Vagina (tissue), 2 donors: ENCODE data around the gene ADI1. TPM values are rescaled to one million over a fixed set of nuclear protein-coding genes. Genes with fewer than 3 reads are reported as not detected.

Source experiments
- DNase-seq, 2 donors: peaks; one replicate each; pipeline ENCODE4 v3.0.0-alpha.2; 2017; ENCODE audit errors: extremely low spot score in 2 of 2
- H3K27ac ChIP-seq: fragments of 200-600 bp; sonication (generic); one replicate; pipeline ENCODE4 v1.5.1; 2019
- H3K27me3 ChIP-seq: fragments of 200-600 bp; sonication (generic); one replicate; pipeline ENCODE4 v1.5.1; 2019
- H3K36me3 ChIP-seq, 2 donors: fragments of 200-600 bp; sonication (generic); one replicate each; pipeline ENCODE4 v1.5.1; 2017 to 2019
- H3K4me1 ChIP-seq: fragments of 200-600 bp; sonication (generic); one replicate; pipeline ENCODE4 v1.5.1; 2019
- H3K4me3 ChIP-seq, 2 donors: fragments of 200-600 bp; sonication (generic); 1 replicate in 1 of 2; 2 replicates in 1 of 2; pipeline ENCODE4 v1.5.1; 2016 to 2019
- H3K9me3 ChIP-seq: fragments of 200-600 bp; sonication (generic); one replicate; pipeline ENCODE4 v1.5.1; 2019
- CTCF ChIP-seq, 3 experiments: fragments of 450-650 bp in 2 of 3; fragments of 200-600 bp in 1 of 3; sonication (generic) in 1 of 3; IDR thresholded peaks; one replicate each; pipeline ENCODE4 v1.5.1; 2017 to 2019; ENCODE audit warnings: antibody characterized with exemption in 3 of 3, mild to moderate bottlenecking in 2 of 3, moderate library complexity in 2 of 3
- POLR2A ChIP-seq, 2 donors: fragments of 450-650 bp; IDR thresholded peaks; one replicate each; pipeline ENCODE4 v1.6.1; 2017; ENCODE audit warnings: antibody characterized with exemption in 2 of 2, mild to moderate bottlenecking in 2 of 2, moderate library complexity in 2 of 2
- POLR2AphosphoS5 ChIP-seq, 2 donors: sonication (generic); formaldehyde crosslinking; IDR thresholded peaks; one replicate each; pipeline ENCODE4 v1.9.0; 2017; ENCODE audit warnings: antibody characterized with exemption in 2 of 2, mild to moderate bottlenecking in 2 of 2, low read depth in 1 of 2; ENCODE audit not compliant: insufficient read depth in 1 of 2
- intact Hi-C: fragments of 100-400 bp; cut with DNase I; formaldehyde crosslinking; loops from one replicate; pipeline ENCODE4 v1.15.1; 2023
- total RNA-seq: library from RNA; depleted of rRNA; stranded (reverse); fragments of >200 nt; gene quantifications from one replicate; pipeline ENCODE4 v1.2.3, GENCODE V29; 2016

ADI1 gene
- total RNA-seq, 1 donor from 2014 or later, result 26.3 TPM

GRCh38 chr2:3472296-3472695, 47.0 kb downstream of the ADI1 start:
- Histone ChIP-seq H3K36me3 (peaks cover 0 to 18% of the 10 kb centered on the region in 2 donors), H3K4me1 (peaks cover 12% of the 10 kb centered on the region), H3K27ac (no peak overlapping the region), H3K4me3 (no peak overlapping the region), H3K9me3 (no peaks in the 10 kb centered on the region), H3K27me3 (no peaks in the 10 kb centered on the region)
- intact Hi-C loops, result no loop called here
- DNase-seq, result no peak
- TF ChIP-seq POLR2AphosphoS5 (IDR thresholded peaks at IDR 0.05; ENCODE audit: insufficient read depth in 1 of 2, low read depth in 1 of 2), result no peak
- TF ChIP-seq POLR2A (IDR thresholded peaks at IDR 0.05), result no peak
- TF ChIP-seq CTCF (IDR thresholded peaks at IDR 0.05), result no peak

- H3K27ac ChIP-seq, result peak overlapping the region; percentile 73
- H3K4me1 ChIP-seq, result peaks cover 13% of the 10 kb centered on the region
- no peak for TF ChIP-seq CTCF (IDR thresholded peaks at IDR 0.05)
- TF ChIP-seq POLR2AphosphoS5 (IDR thresholded peaks at IDR 0.05; ENCODE audit: insufficient read depth in 1 of 2, low read depth in 1 of 2), result no peak
- no peak for TF ChIP-seq POLR2A (IDR thresholded peaks at IDR 0.05)
- H3K36me3 ChIP-seq, result peaks cover 0 to 26% of the 10 kb centered on the region in 2 donors
- no peaks in the 10 kb centered on the region for H3K27me3 ChIP-seq
- no peak overlapping the region for H3K4me3 ChIP-seq
- H3K9me3 ChIP-seq, result no peaks in the 10 kb centered on the region
- DNase-seq, result no peak
- intact Hi-C loops, result no loop called here
Measured at GRCh38 chr2:3470856-3471737, 48.2 kb downstream of the ADI1 start.

GRCh38 chr2:3470166-3470651, 49.1 kb downstream of the ADI1 start:
- no peak overlapping the region for H3K4me3 ChIP-seq
- intact Hi-C loops, result no loop called here
- peaks cover 0 to 33% of the 10 kb centered on the region in 2 donors for H3K36me3 ChIP-seq

GRCh38 chr2:3469486-3469885, 49.8 kb downstream of the ADI1 start:
- no peak for TF ChIP-seq POLR2AphosphoS5 (IDR thresholded peaks at IDR 0.05; ENCODE audit: insufficient read depth in 1 of 2, low read depth in 1 of 2)
- no peak for TF ChIP-seq CTCF (IDR thresholded peaks at IDR 0.05)
- TF ChIP-seq POLR2A (IDR thresholded peaks at IDR 0.05), result no peak
- peaks cover 0 to 40% of the 10 kb centered on the region in 2 donors for H3K36me3 ChIP-seq
- no peaks in the 10 kb centered on the region for H3K27me3 ChIP-seq
- H3K4me3 ChIP-seq, result no peak overlapping the region
- H3K9me3 ChIP-seq, result no peaks in the 10 kb centered on the region
- no peak for DNase-seq
- H3K4me1 ChIP-seq, result peaks cover 16% of the 10 kb centered on the region
- peak overlapping the region; percentile 73 for H3K27ac ChIP-seq
- intact Hi-C loops, result no loop called here

More at GRCh38 chr2:3470166-3470651, 49.1 kb downstream of the ADI1 start:
- H3K4me1 ChIP-seq, result peaks cover 16% of the 10 kb centered on the region
- no peaks in the 10 kb centered on the region for H3K27me3 ChIP-seq
- H3K27ac ChIP-seq, result peak overlapping the region; percentile 73
- TF ChIP-seq CTCF (IDR thresholded peaks at IDR 0.05) (no peak), POLR2AphosphoS5 (IDR thresholded peaks at IDR 0.05; ENCODE audit: insufficient read depth in 1 of 2, low read depth in 1 of 2) (peak; percentile 37 to 88)
- no peaks in the 10 kb centered on the region for H3K9me3 ChIP-seq
- no peak for DNase-seq
